Panc1 (cell line): ENCODE measurements around the gene RHEBL1.

Experiments used
- POLR2AphosphoS5 ChIP-seq: IDR thresholded peaks from 2 replicates; pipeline ENCODE4 v1.6.1; 2012; ENCODE audit warnings: mild to moderate bottlenecking, low read depth, low read length, moderate library complexity
- SIN3A ChIP-seq: IDR thresholded peaks from 2 replicates; pipeline ENCODE4 v1.6.1; 2012; ENCODE audit warnings: low read depth, mild to moderate bottlenecking, low read length, moderate library complexity, borderline replicate concordance; ENCODE audit not compliant: insufficient read depth
- TF ChIP-seq, protein P1 (sequence below): fragments of 450-650 bp; IDR thresholded peaks from 2 replicates; pipeline ENCODE4 v1.5.1; 2017; ENCODE audit warnings: mild to moderate bottlenecking

DNA sequence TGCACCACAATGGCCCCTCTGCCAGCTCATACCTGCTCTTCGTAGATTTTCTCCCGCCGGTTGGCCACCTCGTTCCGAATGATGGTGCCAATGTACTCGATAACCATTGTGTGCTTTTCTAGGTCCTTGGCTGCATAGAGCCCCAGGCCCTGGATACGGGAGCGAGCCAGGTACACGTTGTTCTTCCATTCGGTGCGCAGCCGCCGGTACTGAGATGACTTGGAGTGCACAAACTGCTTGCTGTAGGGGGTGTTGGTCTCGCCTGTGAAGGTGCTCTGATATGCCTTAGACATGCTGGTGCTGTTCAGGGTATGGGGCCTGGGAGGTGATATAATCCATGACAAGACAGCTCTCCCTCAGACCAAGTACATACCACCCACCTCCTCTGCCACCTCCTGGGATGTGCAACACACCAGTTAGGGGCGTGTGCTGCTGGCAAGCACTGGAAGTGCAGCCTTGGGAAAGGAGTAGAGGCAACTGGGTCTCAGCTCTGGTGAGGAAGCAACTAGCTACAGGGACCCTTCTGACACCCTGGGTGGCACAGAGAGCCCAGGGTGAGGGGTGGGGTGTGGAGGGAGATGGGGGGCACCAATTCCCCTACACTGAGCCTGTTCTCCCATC lies 47.1 kb downstream of the RHEBL1 start:
- TF ChIP-seq POLR2AphosphoS5 (no peak), SIN3A (no peak)
- TF ChIP-seq, protein P1, sequence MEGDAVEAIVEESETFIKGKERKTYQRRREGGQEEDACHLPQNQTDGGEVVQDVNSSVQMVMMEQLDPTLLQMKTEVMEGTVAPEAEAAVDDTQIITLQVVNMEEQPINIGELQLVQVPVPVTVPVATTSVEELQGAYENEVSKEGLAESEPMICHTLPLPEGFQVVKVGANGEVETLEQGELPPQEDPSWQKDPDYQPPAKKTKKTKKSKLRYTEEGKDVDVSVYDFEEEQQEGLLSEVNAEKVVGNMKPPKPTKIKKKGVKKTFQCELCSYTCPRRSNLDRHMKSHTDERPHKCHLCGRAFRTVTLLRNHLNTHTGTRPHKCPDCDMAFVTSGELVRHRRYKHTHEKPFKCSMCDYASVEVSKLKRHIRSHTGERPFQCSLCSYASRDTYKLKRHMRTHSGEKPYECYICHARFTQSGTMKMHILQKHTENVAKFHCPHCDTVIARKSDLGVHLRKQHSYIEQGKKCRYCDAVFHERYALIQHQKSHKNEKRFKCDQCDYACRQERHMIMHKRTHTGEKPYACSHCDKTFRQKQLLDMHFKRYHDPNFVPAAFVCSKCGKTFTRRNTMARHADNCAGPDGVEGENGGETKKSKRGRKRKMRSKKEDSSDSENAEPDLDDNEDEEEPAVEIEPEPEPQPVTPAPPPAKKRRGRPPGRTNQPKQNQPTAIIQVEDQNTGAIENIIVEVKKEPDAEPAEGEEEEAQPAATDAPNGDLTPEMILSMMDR: no peak
